NCI-H82 treated with DMSO at 0.1 percent for 48 hours (cell line): ENCODE measurements around the gene C1orf216.
"Not testable (repeated sequence)": the region's sequence is repeated elsewhere in the genome, so short reads cannot be mapped to it uniquely, and the experiment has no call there.

ENCODE experiments used
- DNase-seq: peaks from one replicate; lab custom pipeline; 2025; ENCODE audit not compliant: unreplicated experiment; lab: John Stamatoyannopoulos, UW

C1orf216 gene

GRCh38 chr1:35707601-35708440 lies 10.9 kb downstream of the C1orf216 start:
- peak; percentile 79 for DNase-seq

- DNase-seq, result no peak
Measured at GRCh38 chr1:35706846-35707600, 11.7 kb downstream of the C1orf216 start.

GRCh38 chr1:35702508-35702907 lies 16.2 kb downstream of the C1orf216 start:
- no peak for DNase-seq

- not testable (repeated sequence) for DNase-seq
Measured at GRCh38 chr1:35699152-35699551, 19.5 kb downstream of the C1orf216 start.

- peak; percentile 56 for DNase-seq
Measured at GRCh38 chr1:35692317-35692716, 26.4 kb downstream of the C1orf216 start.

GRCh38 chr1:35691571-35692220 lies 27.0 kb downstream of the C1orf216 start:
- no peak for DNase-seq

- no peak for DNase-seq
Measured at GRCh38 chr1:35691080-35691479, 27.6 kb downstream of the C1orf216 start.

GRCh38 chr1:35690103-35690502 lies 28.6 kb downstream of the C1orf216 start:
- not testable (repeated sequence) for DNase-seq

GRCh38 chr1:35688161-35688560 lies 30.5 kb downstream of the C1orf216 start:
- DNase-seq, result no peak

- DNase-seq, result no peak
Measured at GRCh38 chr1:35683012-35683411, 35.7 kb downstream of the C1orf216 start.

- DNase-seq, result no peak
Measured at GRCh38 chr1:35680271-35680670, 38.4 kb downstream of the C1orf216 start.

- no peak for DNase-seq
Measured at GRCh38 chr1:35675773-35676172, 42.9 kb downstream of the C1orf216 start.

GRCh38 chr1:35674111-35674510 lies 44.6 kb downstream of the C1orf216 start:
- no peak for DNase-seq

GRCh38 chr1:35672116-35672515 lies 46.6 kb downstream of the C1orf216 start:
- no peak for DNase-seq

GRCh38 chr1:35668506-35668905 lies 50.2 kb downstream of the C1orf216 start:
- peak; percentile 50 for DNase-seq

- no peak for DNase-seq
Measured at GRCh38 chr1:35666916-35667315, 51.8 kb downstream of the C1orf216 start.

GRCh38 chr1:35666216-35666615 lies 52.5 kb downstream of the C1orf216 start:
- DNase-seq, result no peak
